Fibroblast of skin of left biceps (primary cell): ENCODE measurements around the gene ZER1.

Experiments used
- DNase-seq, 2 experiments: peaks; one replicate each; pipeline ENCODE4 v3.0.0-alpha.2; 2013; ENCODE audit warnings: low read depth in 2 of 2

The ZER1 gene

DNA sequence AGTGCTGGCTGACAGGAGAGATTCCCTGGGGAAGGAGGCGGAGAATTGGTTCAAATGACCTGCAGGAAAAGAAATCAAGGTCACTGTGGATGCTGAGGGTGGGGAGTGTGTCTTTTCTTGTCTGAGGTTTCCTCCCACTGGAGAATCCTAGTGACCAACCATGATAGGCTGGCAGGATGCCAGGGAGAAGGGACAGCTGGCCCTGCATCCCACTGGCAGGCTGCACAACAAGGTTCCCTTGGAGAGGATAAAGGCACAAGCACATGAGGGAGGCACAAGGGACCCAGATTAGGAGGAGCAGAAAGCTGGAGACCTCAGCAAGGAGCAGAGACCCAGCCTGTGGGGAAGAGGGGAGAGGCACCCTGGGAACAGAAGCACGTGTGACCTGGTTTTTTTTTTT is 36.4 kb downstream of the ZER1 start:
- DNase-seq, result no peak

DNA sequence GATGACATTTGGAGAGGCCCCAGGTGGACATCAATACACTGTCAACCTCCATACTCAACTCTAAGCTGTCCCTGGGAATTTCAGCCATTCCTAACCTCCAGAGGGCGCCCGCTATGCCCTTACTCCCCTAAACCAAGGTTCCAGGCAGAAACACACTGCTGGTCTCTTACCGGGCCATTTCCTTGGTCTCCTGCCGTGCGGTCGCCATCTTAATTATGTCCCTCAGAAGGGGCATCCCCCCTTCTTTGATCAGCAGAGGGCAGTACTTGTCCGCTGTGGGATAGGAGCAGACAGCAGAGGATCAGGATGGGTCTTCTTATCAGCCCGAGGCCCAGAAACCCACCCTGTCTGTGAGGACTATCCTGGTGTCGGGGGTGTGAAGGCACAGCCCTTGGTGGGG is 38.5 kb downstream of the ZER1 start:
- DNase-seq, result peak; percentile 31 to 53

DNA sequence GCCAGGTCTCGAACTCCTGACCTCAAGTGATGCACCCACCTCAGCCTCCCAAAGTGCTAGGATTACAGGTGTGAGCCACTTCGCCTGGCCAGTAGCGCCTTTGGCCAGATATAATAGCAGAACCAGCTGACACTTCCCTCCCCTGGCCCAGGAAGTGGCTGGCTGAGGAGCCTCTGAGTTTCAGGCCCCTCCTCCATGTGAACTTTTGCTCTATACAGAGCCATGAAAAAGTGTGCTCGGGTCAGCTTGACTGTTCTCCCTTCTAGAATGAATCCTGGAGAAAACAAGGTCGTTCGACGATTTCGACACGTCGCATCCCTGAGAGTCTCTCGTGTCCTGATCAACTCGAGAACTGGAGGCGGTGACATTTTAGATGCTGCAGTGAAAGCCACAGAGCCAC is 39.2 kb downstream of the ZER1 start:
- no peak for DNase-seq

DNA sequence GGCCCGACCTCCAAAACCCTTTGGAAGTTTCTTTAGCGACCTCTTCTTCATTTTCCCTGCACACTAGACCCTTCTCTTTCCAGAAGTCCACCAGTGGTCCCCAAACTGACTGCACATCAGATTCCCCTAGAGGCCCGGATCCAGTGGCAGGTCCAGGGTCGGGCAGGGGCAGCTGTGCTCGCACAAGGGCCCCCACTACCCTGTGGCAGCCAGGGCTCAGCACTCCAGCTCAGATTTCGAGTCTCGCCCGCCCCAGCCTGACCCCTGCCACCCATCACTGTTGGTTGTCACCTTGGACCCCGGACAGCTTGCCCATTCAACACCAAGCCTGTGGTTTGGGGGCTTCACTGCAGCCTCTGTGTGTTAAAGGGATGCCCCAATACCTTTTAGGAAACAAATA is 40.0 kb downstream of the ZER1 start:
- DNase-seq, result no peak

DNA sequence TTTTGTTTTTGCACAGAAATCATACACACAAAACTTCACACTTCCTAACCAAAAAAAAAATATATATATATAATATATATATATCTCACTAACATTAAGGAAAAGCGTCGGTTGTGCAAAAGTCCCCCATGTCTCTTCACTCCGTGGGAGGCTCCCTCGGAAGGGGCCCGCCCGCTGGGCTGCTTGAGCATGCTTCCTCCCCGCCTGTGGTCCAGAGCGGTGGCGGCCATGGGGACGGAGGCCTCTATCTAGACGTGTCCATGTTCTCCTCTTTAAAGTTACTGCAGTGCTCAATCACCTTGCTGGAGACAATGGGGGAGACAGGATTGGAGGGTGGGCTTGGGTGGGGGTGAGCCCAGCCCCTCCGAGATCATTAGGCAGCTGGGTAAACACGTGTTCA is 40.6 kb downstream of the ZER1 start:
- DNase-seq, result no peak

DNA sequence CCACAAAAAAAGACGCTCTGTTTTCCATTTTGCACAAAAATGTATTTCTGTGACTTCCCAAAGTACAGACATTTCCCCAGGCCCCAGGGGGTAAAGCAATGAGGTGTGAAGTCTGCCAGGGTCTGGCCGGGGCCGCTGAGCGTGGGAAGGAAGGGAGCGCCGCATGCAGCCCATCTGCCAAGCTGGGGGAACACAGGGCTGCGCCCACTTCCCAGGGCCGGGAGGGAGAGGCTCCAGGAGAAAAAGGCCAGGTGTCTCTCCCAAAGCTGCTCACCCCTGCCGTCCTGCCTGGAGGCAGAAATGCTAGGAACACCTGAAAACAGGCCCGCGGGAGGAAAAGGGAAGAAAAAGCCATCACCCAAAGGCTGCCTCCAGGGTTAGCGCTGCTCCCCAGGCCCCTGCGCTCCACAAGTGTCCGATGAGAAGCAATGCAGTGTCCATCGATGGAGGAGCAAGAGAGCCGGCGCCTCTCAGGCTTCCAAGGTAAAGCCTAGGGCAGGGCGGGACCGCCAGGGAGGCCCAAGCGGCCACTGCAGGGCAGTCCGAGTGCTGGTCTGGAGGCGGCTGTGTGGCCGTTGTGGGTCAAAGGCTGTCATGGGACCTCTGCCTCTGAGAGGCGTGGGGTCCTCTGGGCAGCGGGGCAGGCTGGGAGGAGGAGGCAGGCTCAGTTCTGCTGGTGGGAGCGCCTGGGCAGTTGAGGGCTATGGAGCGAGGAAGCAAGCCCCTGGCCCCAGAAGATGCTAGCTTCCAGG is 41.8 kb downstream of the ZER1 start:
- no peak for DNase-seq

DNA sequence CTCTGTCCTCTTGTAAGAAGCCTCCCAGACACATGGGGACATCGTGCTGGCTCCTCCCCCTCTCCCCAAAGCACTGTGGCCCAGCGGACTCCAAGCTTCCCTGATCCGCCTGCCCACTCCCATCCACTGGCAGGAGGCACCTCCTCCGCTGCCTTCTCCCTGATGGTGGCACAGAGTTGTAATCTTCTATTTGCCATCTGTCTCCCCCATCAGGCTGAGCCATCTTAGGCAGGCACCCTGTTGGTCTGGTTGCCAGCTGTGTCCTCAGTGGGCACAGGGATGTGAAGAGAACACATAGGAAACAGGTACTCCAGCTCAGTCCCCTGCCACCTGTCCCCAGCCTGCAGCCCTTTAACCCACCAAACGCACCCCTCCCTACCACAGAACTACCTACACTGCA is 42.4 kb downstream of the ZER1 start:
- no peak for DNase-seq

DNA sequence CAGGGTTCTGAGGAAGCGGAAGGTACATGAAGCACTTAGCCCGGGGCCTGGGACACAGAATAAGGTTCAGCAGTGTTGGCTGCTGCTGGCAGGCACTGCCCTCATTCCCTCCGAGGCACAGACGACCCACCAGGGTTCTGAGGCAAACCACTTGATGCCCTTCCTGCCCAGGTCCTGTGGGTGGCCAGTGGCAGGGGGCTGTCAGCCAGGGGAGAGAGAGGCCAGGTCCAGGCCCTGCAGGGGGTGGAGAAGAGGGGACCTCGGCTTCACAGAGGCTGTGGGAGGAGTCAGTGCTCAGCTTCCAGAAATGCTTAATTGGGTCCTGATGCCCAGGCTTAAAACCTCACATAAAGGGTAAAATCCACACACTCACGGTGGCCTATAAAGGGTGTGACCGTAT is 43.4 kb downstream of the ZER1 start:
- DNase-seq, result no peak

DNA sequence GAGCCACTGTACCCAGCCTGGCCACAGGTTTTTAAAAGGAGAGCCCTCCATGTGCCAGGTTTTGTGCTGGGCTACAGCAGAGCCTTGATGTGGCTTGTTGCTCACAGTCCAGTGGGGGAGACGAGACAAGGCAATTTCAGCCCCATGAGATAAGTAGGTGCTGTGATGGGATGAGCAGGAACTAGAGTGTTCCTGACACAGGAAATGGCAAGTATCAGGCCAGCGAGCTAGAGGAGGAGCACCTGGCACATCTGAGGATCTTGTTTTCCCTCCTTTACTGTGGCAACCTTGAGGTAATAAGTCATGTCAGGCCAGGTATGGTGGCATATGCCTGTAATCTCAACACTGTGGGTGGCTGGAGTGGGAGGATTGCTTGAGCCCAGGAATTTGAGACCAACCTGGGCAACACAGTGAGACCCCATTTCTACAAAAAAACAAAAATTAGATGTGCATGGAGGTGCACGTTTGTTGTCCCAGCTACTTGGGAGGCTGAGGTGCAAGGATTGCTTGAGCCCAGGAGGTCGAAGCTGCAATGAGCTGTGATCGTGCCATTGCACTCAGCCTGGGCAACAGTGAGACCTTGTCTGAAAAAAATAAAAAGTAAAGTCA is 44.0 kb downstream of the ZER1 start:
- DNase-seq, result no peak

DNA sequence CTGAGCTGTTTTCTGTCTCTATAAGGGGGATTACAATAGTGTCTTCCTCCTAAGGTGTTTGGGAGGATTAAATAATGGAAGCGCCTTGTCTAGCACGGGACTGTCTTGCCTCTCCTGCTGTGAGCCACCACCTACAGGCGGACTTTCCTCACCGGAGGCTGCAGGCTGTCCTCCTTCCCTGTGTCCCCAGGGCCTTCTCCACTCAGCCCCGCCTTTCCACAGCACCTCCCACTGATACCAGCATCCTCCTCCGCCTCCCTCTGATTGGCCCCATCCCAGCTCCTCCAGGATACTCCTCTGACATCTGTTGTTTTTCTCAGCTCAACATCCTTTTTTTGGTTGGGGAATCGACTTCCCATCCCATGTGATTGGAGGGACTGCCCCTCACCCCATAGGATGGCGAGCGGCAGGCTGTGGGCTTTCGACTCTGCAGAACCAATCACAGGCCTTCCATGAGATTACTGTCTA is 46.9 kb downstream of the ZER1 start:
- peak; percentile 36 for DNase-seq

DNA sequence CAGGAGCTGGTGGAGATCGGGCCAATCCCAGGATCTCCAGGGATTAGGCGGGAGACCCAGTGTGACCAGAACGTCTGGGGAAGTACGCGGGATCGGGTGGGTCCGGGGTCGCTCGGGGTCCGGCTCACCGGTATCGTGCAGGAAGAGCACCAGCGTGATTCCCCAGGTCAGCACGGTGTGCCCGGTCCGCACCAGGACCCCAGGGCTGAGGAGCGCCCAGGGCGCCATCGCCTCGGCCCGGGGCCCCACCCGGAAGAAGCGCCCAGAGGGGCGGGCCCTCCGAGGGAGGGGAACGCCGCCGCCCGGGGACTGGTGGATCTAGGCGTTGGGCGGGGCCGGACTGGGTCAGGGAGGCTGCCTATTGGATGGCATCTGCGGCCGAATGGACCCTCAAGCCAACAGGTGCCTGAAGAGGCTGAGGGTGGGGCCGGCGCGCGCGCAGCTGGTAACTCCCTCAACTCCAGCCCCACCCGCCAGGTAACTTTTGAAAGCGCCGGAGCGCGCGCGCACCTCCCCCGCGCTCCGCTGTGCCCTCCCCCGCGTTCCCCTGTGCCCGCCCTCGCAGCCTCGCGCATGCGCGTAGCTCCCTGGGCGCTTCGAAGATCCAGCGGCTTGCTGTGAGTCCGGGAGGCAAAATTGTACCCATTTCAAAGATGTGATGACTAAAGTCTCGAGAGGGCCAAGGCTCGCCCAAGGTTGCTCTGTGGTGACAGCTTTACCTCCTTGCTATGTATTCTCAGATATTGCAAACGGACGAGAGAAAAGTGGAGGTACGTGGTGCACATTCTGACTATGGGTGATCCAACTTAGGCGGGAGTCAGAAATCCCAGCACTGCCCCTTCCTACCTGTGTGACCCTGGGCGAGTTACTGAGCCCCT is 47.6 kb downstream of the ZER1 start, which contains the start of gene ZDHHC12:
Gene ZDHHC12 (minus strand): TSS at position 262 of the 878 bp plus-strand sequence. CDS start 34 bp downstream, at position 228.
- DNase-seq, result peak; percentile 63 to 68

DNA sequence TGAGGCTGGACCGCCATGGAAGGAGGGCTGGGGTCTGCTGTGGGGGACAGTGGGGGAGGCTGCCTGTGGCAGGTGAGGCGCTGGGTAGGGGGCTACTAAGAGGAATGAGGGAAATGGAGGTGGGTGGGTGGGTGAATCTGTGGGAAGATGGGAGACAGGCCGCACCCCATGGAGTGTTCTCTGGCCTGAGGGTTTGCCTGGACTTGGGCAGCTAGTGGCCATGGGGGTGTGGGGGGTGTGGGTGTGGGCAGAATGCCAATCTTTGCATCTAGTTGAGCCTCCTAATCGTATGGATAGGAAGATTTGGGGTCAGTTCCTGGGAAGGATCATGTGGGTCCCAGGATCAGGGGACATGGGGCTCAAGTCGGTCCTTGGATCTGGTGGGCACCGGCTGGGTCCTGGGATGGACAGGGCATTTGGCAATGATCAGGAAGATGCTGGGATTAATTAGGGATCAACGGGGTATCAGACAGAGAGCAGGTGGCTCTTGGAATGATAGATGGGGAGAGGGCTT is 48.3 kb downstream of the ZER1 start:
- no peak for DNase-seq

DNA sequence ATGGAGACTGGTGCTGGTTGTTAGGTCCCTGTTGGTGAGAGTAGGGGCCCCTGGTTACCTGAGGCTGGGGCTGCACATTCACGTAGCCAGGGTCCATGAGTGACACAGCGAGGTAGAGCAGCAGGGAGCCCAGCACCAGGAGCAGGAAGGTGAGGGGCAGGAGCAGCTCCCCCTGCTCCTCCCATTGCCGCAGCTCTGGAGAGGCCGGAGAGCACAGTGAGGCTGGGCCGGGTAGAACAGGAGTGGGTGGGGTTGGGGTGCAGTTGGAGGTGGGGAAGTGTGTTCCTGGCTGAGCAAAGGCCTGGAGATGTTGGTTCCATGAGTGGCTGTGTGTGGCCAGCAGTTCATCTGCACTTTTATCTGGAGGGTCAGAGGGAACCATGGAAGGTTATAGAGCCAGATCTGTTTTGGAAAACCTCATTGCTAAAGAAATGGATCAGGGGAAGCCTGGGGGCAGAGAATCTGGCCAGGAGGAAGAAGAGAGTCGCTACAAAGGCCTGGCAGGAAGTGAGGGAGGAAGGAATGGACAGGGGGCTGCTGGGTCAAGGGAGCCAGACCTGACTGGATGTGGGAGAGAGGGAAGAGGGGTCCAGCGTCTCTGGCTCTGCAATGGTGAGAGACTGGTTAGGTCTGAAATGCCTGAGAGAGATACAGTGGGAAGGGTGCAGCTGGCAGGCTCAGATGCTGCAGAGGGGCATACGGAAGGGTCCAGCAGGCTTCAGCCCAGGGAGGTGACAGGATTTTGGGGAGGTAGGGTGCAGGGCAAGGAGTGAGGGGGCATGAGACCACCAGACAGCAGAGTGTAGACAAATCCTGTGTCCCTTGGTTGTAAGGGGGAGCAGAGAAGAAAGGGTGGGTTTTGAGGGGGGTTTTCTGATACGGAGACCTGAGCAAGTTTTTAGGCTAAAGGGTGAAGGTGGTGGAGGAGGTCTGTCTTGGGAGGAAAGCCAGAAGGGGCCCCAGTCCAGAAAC is 49.1 kb downstream of the ZER1 start:
- no peak for DNase-seq

DNA sequence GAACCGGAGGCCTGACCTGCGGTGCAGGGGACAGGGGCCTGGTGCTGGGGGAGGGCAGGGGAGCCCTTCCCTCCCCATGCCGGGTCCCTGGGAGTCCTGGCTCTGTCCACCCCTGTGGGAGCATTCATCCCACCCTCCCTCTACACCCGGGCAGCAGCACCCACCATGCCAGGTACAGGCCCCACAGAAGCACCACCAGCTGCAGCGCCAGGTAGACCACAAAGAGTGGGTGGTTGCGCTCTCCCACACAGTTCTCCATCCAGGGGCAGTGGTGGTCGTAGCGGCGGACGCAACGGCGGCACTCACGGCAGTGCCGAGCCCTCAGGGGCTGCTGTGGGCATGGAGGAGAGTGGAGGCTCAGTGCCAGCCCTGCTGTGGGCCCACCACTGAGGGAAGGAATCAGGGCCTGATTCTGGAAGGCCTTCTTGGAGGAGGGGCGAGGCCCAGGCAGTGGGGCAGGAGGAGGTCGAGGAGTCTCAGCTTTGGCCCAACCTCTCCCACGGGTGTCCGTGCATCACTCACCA is 50.2 kb downstream of the ZER1 start:
- no peak for DNase-seq

DNA sequence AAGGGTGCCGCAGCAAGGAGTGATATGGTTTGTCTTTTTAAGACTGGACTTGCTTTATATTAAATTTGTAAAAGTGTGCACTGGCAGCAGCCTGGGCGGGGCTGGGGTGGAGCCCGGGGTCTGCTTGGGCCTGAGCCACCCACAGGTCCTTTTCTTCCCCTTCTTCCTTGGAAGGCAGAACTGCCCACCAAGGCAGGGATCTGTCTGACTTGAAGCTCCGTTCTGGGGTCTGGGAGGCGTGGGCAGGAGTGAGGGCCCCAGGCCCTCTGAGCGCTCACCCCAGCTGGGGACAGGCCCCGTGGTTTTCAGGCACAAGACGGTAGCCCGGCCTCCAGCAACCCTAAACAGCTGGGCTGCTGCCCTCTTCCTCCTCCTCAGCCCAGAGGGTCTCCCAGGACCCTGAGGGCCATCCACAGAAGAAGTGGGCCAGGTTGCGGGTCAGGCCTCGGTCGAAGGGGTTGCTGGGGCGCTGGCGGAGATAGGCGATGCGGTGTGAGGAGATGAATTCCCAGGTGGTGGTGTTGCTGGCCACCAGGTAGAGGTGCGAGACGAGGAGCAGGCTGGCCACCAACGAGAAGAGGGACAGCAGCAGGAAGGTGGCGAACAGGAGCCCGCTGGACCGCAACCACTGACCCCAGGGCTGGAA is 50.8 kb downstream of the ZER1 start:
- DNase-seq, result no peak

DNA sequence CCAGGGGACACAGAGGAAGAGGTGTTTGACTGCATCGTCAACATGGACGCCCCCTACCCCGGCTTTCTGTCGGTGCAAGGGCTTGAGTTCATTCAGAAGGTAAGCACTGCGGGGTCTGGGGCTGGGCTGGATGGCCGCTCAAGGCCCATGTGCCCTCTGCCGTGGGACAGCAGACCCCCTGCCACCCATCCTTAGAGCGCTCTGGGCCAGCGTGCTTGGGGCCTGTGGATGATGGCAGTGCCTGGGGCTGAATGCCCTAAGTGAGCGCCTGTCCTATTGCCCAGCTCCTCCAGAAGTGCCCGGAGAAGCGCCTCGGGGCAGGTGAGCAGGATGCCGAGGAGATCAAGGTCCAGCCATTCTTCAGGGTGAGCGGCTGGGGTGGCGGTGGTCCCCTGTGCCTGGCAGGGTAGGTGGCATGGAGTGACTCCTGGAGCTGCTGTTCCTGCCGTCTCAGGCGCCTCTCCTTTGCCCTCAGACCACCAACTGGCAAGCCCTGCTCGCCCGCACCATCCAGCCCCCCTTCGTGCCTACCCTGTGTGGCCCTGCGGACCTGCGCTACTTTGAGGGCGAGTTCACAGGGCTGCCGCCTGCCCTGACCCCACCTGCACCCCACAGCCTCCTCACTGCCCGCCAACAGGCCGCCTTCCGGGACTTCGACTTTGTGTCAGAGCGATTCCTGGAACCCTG is 51.7 kb downstream of the ZER1 start:
- no peak for DNase-seq

DNA sequence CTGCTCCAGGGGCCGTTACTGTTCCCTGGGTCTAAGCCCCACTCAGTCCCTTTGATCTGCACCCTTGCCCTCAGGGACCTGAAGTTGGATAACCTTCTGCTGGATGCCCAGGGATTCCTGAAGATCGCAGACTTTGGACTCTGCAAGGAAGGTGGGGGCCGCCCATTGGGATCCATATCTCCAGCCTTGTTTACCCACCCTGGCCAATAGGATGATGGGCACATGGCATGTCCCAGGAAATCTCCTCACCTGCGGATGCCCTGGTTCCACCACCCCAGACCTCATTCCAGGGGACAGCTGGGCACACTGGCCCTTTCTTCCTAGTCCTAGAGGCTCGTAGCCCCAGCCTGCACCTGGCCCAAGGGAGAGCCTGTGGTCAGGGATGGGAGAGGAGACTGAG is 53.3 kb downstream of the ZER1 start:
- no peak for DNase-seq

DNA sequence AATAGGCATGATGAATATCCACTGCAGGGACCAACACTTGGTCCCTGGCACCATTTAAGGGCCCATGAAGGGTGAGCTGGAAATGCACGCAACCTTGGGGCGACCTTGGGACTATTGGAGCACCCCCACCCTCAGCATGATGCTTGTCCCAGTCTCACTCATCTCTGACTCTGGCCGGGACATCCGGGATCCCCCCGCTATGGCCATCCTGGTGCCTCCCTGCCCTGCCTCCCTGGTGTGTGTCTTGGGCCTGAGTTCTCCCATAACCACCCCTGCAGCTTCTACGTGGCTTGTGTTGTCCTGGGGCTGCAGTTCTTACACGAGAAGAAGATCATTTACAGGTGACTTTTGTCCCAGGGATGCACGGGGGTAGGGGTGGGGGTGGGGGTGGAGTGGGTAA is 53.7 kb downstream of the ZER1 start:
- DNase-seq, result no peak

DNA sequence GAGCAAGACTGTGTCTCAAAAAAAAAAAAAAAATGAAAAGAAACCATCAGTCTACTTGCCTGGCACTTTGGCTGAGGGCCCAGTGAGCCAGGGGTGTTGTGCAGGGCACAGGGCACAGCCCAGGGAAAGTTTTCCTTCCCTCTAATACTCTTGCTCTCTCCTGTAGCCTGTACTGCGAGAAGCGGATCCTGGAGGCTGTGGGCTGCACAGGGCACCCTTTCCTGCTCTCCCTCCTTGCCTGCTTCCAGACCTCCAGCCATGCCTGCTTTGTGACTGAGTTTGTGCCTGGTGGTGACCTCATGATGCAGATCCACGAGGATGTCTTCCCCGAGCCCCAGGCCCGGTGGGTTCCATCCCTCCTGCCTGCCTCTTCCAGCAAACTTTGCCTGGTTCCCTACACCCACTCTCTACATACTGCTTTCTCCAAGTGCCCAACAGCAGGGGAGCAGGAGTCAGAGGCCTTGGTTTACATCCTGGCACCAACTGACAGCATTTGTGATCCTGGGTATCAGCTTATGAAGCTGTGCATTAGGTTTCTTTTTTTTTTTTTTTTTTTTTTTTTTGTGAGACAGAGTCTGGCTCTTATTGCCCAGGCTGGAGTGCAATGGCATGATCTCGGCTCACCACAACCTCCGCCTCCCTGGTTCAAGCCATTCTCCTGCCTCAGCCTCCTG is 55.0 kb downstream of the ZER1 start:
- DNase-seq, result no peak
